ENCODE data around the gene FAM163B. TPM values are rescaled to one million over a fixed set of nuclear protein-coding genes. Genes with fewer than 3 reads are reported as not detected.

Gene FAM163B
- total RNA-seq, 2 experiments from 2014 or later = not detected

GRCh38 chr9:133607381-133607780 is 1.8 kb downstream of the FAM163B start:
- Mint-ChIP-seq H3K27me3 (peaks cover 26% of the 10 kb centered on the region), H3K27ac (no peak overlapping the region), H3K9me3 (no peaks in the 10 kb centered on the region), H3K36me3 (ENCODE audit: low read depth) (no peaks in the 10 kb centered on the region), H3K4me3 (no peak overlapping the region), H3K4me1 (no peaks in the 10 kb centered on the region)
- ChIA-PET POLR2A (no interaction called here), CTCF (no interaction called here)
- no peak for DNase-seq

- H3K27ac Mint-ChIP-seq = no peak overlapping the region
- no peaks in the 10 kb centered on the region for H3K9me3 Mint-ChIP-seq
- POLR2A ChIA-PET = no interaction called here
- no peak overlapping the region for H3K4me3 Mint-ChIP-seq
- H3K27me3 Mint-ChIP-seq = peaks cover 23% of the 10 kb centered on the region
- CTCF ChIA-PET = no interaction called here
- no peaks in the 10 kb centered on the region for H3K4me1 Mint-ChIP-seq
- DNase-seq = no peak
- H3K36me3 Mint-ChIP-seq (ENCODE audit: low read depth) = no peaks in the 10 kb centered on the region
Measured at GRCh38 chr9:133606708-133607025, 2.5 kb downstream of the FAM163B start.

- Mint-ChIP-seq H3K4me1 (no peaks in the 10 kb centered on the region), H3K36me3 (ENCODE audit: low read depth) (no peaks in the 10 kb centered on the region), H3K27me3 (peaks cover 21% of the 10 kb centered on the region), H3K27ac (no peak overlapping the region), H3K4me3 (no peak overlapping the region), H3K9me3 (no peaks in the 10 kb centered on the region)
- ChIA-PET POLR2A (no interaction called here), CTCF (no interaction called here)
- no peak for DNase-seq
Measured at GRCh38 chr9:133605856-133606707, 3.1 kb downstream of the FAM163B start.

GRCh38 chr9:133605446-133605845 is 3.7 kb downstream of the FAM163B start:
- H3K9me3 Mint-ChIP-seq = no peaks in the 10 kb centered on the region
- CTCF ChIA-PET = interaction anchor here (0.8 kb wide), 1 partner anchor 121 kb away, joined by 3 read pairs; no protein-coding TSS in a partner anchor
- no peak overlapping the region for H3K27ac Mint-ChIP-seq
- no peaks in the 10 kb centered on the region for H3K4me1 Mint-ChIP-seq
- H3K36me3 Mint-ChIP-seq (ENCODE audit: low read depth) = no peaks in the 10 kb centered on the region
- POLR2A ChIA-PET = no interaction called here
- peaks cover 15% of the 10 kb centered on the region for H3K27me3 Mint-ChIP-seq
- no peak for DNase-seq
- H3K4me3 Mint-ChIP-seq = no peak overlapping the region

GRCh38 chr9:133604856-133605255 is 4.3 kb downstream of the FAM163B start:
- H3K9me3 Mint-ChIP-seq = no peaks in the 10 kb centered on the region
- CTCF ChIA-PET = interaction anchor here (0.8 kb wide), 1 partner anchor 122 kb away, joined by 3 read pairs; no protein-coding TSS in a partner anchor
- H3K27ac Mint-ChIP-seq = no peak overlapping the region
- H3K4me3 Mint-ChIP-seq = no peak overlapping the region
- H3K4me1 Mint-ChIP-seq = no peaks in the 10 kb centered on the region
- H3K36me3 Mint-ChIP-seq (ENCODE audit: low read depth) = no peaks in the 10 kb centered on the region
- DNase-seq = no peak
- POLR2A ChIA-PET = no interaction called here
- H3K27me3 Mint-ChIP-seq = peaks cover 12% of the 10 kb centered on the region

- ChIA-PET CTCF (no interaction called here), POLR2A (no interaction called here)
- H3K9me3 Mint-ChIP-seq = no peaks in the 10 kb centered on the region
- no peak overlapping the region for H3K4me3 Mint-ChIP-seq
- no peaks in the 10 kb centered on the region for H3K4me1 Mint-ChIP-seq
- H3K36me3 Mint-ChIP-seq (ENCODE audit: low read depth) = no peaks in the 10 kb centered on the region
- H3K27ac Mint-ChIP-seq = no peak overlapping the region
- peaks cover 7% of the 10 kb centered on the region for H3K27me3 Mint-ChIP-seq
- DNase-seq = no peak
Measured at GRCh38 chr9:133604214-133604613, 5.0 kb downstream of the FAM163B start.

GRCh38 chr9:133603135-133603927 is 5.9 kb downstream of the FAM163B start:
- POLR2A ChIA-PET = no interaction called here
- Mint-ChIP-seq H3K4me3 (no peak overlapping the region), H3K36me3 (ENCODE audit: low read depth) (no peaks in the 10 kb centered on the region), H3K27ac (no peak overlapping the region), H3K4me1 (no peaks in the 10 kb centered on the region), H3K27me3 (peaks cover 5% of the 10 kb centered on the region), H3K9me3 (no peaks in the 10 kb centered on the region)
- CTCF ChIA-PET = no interaction called here
- no peak for DNase-seq

- no peak overlapping the region for H3K4me3 Mint-ChIP-seq
- peaks cover 1% of the 10 kb centered on the region for H3K27me3 Mint-ChIP-seq
- CTCF ChIA-PET = no interaction called here
- no peaks in the 10 kb centered on the region for H3K4me1 Mint-ChIP-seq
- H3K9me3 Mint-ChIP-seq = peaks cover 6% of the 10 kb centered on the region
- H3K36me3 Mint-ChIP-seq (ENCODE audit: low read depth) = peaks cover 1% of the 10 kb centered on the region
- no peak overlapping the region for H3K27ac Mint-ChIP-seq
- POLR2A ChIA-PET = no interaction called here
- DNase-seq = no peak
Measured at GRCh38 chr9:133602277-133602676, 6.9 kb downstream of the FAM163B start.

GRCh38 chr9:133601746-133602145 is 7.4 kb downstream of the FAM163B start:
- DNase-seq = no peak
- POLR2A ChIA-PET = no interaction called here

GRCh38 chr9:133600739-133601138 is 8.4 kb downstream of the FAM163B start:
- Mint-ChIP-seq H3K4me3 (no peak overlapping the region), H3K36me3 (ENCODE audit: low read depth) (peaks cover 6% of the 10 kb centered on the region), H3K4me1 (no peaks in the 10 kb centered on the region), H3K27ac (no peak overlapping the region), H3K27me3 (no peaks in the 10 kb centered on the region), H3K9me3 (peaks cover 16% of the 10 kb centered on the region)
- no peak for DNase-seq
- POLR2A ChIA-PET = no interaction called here
- CTCF ChIA-PET = no interaction called here

More at GRCh38 chr9:133601746-133602145, 7.4 kb downstream of the FAM163B start:
- peaks cover 6% of the 10 kb centered on the region for H3K36me3 Mint-ChIP-seq (ENCODE audit: low read depth)
- H3K27me3 Mint-ChIP-seq = peaks cover 1% of the 10 kb centered on the region
- H3K4me1 Mint-ChIP-seq = no peaks in the 10 kb centered on the region
- H3K4me3 Mint-ChIP-seq = no peak overlapping the region
- peaks cover 11% of the 10 kb centered on the region for H3K9me3 Mint-ChIP-seq
- CTCF ChIA-PET = no interaction called here
- H3K27ac Mint-ChIP-seq = no peak overlapping the region

- peaks cover 18% of the 10 kb centered on the region for H3K9me3 Mint-ChIP-seq
- ChIA-PET POLR2A (no interaction called here), CTCF (no interaction called here)
- no peak for DNase-seq
- H3K36me3 Mint-ChIP-seq (ENCODE audit: low read depth) = peaks cover 6% of the 10 kb centered on the region
- H3K4me1 Mint-ChIP-seq = no peaks in the 10 kb centered on the region
- H3K4me3 Mint-ChIP-seq = no peak overlapping the region
- no peaks in the 10 kb centered on the region for H3K27me3 Mint-ChIP-seq
- no peak overlapping the region for H3K27ac Mint-ChIP-seq
Measured at GRCh38 chr9:133599470-133600173, 9.6 kb downstream of the FAM163B start.

GRCh38 chr9:133598978-133599377 is 10.2 kb downstream of the FAM163B start:
- CTCF ChIA-PET = no interaction called here
- POLR2A ChIA-PET = no interaction called here
- Mint-ChIP-seq H3K27me3 (no peaks in the 10 kb centered on the region), H3K9me3 (peaks cover 18% of the 10 kb centered on the region), H3K36me3 (ENCODE audit: low read depth) (peaks cover 6% of the 10 kb centered on the region), H3K4me1 (no peaks in the 10 kb centered on the region), H3K27ac (no peak overlapping the region), H3K4me3 (no peak overlapping the region)
- DNase-seq = no peak

- DNase-seq = no peak
- ChIA-PET POLR2A (interaction anchor here (0.7 kb wide), 1 partner anchor 70 kb away, joined by 3 read pairs; no protein-coding TSS in a partner anchor), CTCF (no interaction called here)
- no peak overlapping the region for H3K4me3 Mint-ChIP-seq
- peaks cover 6% of the 10 kb centered on the region for H3K36me3 Mint-ChIP-seq (ENCODE audit: low read depth)
- H3K27ac Mint-ChIP-seq = no peak overlapping the region
- H3K9me3 Mint-ChIP-seq = peaks cover 18% of the 10 kb centered on the region
- no peaks in the 10 kb centered on the region for H3K4me1 Mint-ChIP-seq
- no peaks in the 10 kb centered on the region for H3K27me3 Mint-ChIP-seq
Measured at GRCh38 chr9:133597316-133597957, 11.8 kb downstream of the FAM163B start.
